ENCODE results near the gene CACNA1I.

CACNA1I gene

GRCh38 chr22:39656495-39657490, 86.2 kb downstream of the CACNA1I start:
- Histone ChIP-seq H3K4me3 (ENCODE audit: low read length) (no peak overlapping the region), H3K27me3 (ENCODE audit: control insufficient read depth, insufficient read depth, low read length) (peaks cover 24% of the 10 kb centered on the region), H3K27ac (ENCODE audit: low read depth, low read length) (no peak overlapping the region), H3K9ac (ENCODE audit: low read length) (no peak overlapping the region), H3K36me3 (ENCODE audit: control insufficient read depth, insufficient read depth, low read length) (no peaks in the 10 kb centered on the region), H3K4me1 (ENCODE audit: control insufficient read depth, insufficient read depth, low read length) (no peaks in the 10 kb centered on the region)

DNA sequence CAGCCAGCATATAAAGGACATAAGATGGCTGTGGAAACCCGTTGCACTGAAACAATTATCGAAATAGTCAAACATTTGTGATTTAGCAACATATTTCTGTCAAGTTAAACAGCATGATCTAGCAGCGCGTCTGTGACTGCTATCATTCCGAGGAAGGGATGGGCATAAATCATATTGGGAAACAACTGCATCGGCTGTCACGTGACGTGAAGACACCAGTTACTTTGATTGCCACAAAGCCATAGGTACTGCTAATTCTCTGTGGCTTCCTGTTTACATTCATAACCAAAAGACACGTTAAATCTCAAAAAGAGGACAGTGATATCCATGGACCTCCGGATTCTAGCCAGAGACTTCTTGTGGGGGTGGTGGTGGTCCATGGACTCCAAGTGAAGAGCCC, 87.8 kb downstream of the CACNA1I start:
- Histone ChIP-seq H3K27me3 (ENCODE audit: control insufficient read depth, insufficient read depth, low read length) (peaks cover 27% of the 10 kb centered on the region), H3K4me1 (ENCODE audit: control insufficient read depth, insufficient read depth, low read length) (no peaks in the 10 kb centered on the region), H3K36me3 (ENCODE audit: control insufficient read depth, insufficient read depth, low read length) (no peaks in the 10 kb centered on the region), H3K9ac (ENCODE audit: low read length) (no peak overlapping the region), H3K4me3 (ENCODE audit: low read length) (no peak overlapping the region), H3K27ac (ENCODE audit: low read depth, low read length) (no peak overlapping the region)

DNA sequence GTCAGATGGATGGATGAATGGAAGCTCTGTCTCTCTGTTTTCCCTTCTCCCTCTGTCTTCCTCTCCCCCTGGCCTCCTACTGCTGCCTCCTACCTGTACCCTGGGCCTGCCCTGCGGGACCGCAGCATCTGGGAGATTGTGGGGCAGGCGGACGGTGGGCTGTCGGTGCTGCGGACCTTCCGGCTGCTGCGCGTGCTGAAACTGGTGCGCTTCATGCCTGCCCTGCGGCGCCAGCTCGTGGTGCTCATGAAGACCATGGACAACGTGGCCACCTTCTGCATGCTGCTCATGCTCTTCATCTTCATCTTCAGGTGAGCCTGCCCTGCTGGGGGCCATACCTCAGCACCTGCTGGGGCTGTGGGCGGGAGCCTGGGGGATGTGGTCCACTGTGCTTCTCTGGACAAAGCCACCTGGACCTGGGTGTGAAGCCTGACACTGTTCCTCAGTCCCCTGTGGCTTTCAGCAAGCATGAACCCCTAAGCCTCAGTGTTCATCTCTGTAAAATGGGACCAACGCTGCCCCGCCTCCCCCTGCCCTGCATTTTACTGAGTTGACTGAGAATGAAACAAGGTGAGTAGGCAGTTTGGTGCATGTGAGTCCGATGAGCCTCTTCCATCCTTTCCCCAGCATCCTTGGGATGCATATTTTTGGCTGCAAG, 88.4 kb downstream of the CACNA1I start:
- H3K9ac ChIP-seq (ENCODE audit: low read length): no peak overlapping the region
- no peaks in the 10 kb centered on the region for H3K36me3 ChIP-seq (ENCODE audit: control insufficient read depth, insufficient read depth, low read length)
- no peaks in the 10 kb centered on the region for H3K4me1 ChIP-seq (ENCODE audit: control insufficient read depth, insufficient read depth, low read length)
- no peak overlapping the region for H3K27ac ChIP-seq (ENCODE audit: low read depth, low read length)
- H3K27me3 ChIP-seq (ENCODE audit: control insufficient read depth, insufficient read depth, low read length): peaks cover 33% of the 10 kb centered on the region
- no peak overlapping the region for H3K4me3 ChIP-seq (ENCODE audit: low read length)

DNA sequence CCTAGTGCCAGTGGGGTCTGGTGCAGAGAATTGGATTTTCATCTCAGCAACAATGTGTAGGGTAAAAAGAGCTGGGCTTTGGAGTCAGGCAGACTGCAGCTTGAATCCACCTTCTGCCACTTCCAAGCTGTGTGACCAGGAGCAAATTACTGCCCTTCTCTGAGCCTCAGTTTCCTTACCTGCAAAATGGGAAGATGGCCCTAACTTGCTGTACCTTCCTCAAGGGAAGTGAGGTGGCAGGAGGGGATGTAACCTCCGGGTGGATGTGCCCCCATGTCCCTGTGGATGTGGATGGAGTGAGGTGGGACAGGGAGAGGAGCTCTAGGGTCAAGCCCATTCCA, 90.9 kb downstream of the CACNA1I start:
- no peaks in the 10 kb centered on the region for H3K36me3 ChIP-seq (ENCODE audit: control insufficient read depth, insufficient read depth, low read length)
- peaks cover 41% of the 10 kb centered on the region for H3K27me3 ChIP-seq (ENCODE audit: control insufficient read depth, insufficient read depth, low read length)
- H3K4me3 ChIP-seq (ENCODE audit: low read length): no peak overlapping the region
- no peaks in the 10 kb centered on the region for H3K4me1 ChIP-seq (ENCODE audit: control insufficient read depth, insufficient read depth, low read length)
- H3K27ac ChIP-seq (ENCODE audit: low read depth, low read length): no peak overlapping the region
- H3K9ac ChIP-seq (ENCODE audit: low read length): no peak overlapping the region

GRCh38 chr22:39661842-39662685, 91.5 kb downstream of the CACNA1I start:
- no peak overlapping the region for H3K4me3 ChIP-seq (ENCODE audit: low read length)
- peaks cover 44% of the 10 kb centered on the region for H3K27me3 ChIP-seq (ENCODE audit: control insufficient read depth, insufficient read depth, low read length)
- H3K9ac ChIP-seq (ENCODE audit: low read length): no peak overlapping the region
- no peak overlapping the region for H3K27ac ChIP-seq (ENCODE audit: low read depth, low read length)
- no peaks in the 10 kb centered on the region for H3K36me3 ChIP-seq (ENCODE audit: control insufficient read depth, insufficient read depth, low read length)
- H3K4me1 ChIP-seq (ENCODE audit: control insufficient read depth, insufficient read depth, low read length): no peaks in the 10 kb centered on the region

DNA sequence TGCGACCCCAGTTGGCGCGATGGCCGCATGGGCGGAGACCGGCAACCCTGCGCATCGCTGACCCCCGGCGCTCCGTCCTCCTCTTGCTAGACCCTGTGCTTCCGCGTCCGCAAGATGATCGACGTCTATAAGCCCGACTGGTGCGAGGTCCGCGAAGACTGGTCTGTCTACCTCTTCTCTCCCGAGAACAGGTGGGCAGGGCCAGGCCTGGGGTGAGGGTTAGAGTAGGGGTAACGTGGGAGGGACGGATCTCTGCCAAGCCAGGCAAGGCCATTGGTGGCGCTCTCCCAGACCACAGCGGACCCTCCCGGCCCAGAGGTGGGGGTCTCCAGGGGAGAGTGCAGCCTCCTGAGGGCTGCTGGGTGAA, 92.1 kb downstream of the CACNA1I start:
- Histone ChIP-seq H3K9ac (ENCODE audit: low read length) (no peak overlapping the region), H3K36me3 (ENCODE audit: control insufficient read depth, insufficient read depth, low read length) (no peaks in the 10 kb centered on the region), H3K27ac (ENCODE audit: low read depth, low read length) (no peak overlapping the region), H3K4me3 (ENCODE audit: low read length) (no peak overlapping the region), H3K4me1 (ENCODE audit: control insufficient read depth, insufficient read depth, low read length) (no peaks in the 10 kb centered on the region), H3K27me3 (ENCODE audit: control insufficient read depth, insufficient read depth, low read length) (peaks cover 44% of the 10 kb centered on the region)

DNA sequence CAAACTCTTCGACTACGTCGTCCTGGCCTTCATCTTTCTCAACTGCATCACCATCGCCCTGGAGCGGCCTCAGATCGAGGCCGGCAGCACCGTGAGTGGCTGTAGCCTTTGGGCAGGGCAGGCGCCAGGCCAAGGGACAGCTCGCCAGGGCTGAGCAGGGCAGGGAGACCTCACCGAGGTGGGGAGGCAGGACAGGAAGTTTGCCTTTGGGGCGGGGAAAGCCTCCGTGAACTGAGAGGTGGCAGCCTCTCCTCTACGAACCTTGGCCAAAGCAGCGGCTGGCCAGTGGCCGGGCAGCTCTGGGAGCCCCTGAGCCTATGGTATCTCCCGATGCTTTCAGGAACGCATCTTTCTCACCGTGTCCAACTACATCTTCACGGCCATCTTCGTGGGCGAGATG, 93.2 kb downstream of the CACNA1I start:
- Histone ChIP-seq H3K9ac (ENCODE audit: low read length) (no peak overlapping the region), H3K27ac (ENCODE audit: low read depth, low read length) (no peak overlapping the region), H3K36me3 (ENCODE audit: control insufficient read depth, insufficient read depth, low read length) (no peaks in the 10 kb centered on the region), H3K4me3 (ENCODE audit: low read length) (no peak overlapping the region), H3K27me3 (ENCODE audit: control insufficient read depth, insufficient read depth, low read length) (peaks cover 44% of the 10 kb centered on the region), H3K4me1 (ENCODE audit: control insufficient read depth, insufficient read depth, low read length) (no peaks in the 10 kb centered on the region)

GRCh38 chr22:39664485-39665200, 94.1 kb downstream of the CACNA1I start:
- Histone ChIP-seq H3K36me3 (ENCODE audit: control insufficient read depth, insufficient read depth, low read length) (no peaks in the 10 kb centered on the region), H3K27me3 (ENCODE audit: control insufficient read depth, insufficient read depth, low read length) (peaks cover 36% of the 10 kb centered on the region), H3K4me1 (ENCODE audit: control insufficient read depth, insufficient read depth, low read length) (no peaks in the 10 kb centered on the region), H3K9ac (ENCODE audit: low read length) (no peak overlapping the region), H3K4me3 (ENCODE audit: low read length) (no peak overlapping the region), H3K27ac (ENCODE audit: low read depth, low read length) (no peak overlapping the region)

- Histone ChIP-seq H3K27me3 (ENCODE audit: control insufficient read depth, insufficient read depth, low read length) (peaks cover 33% of the 10 kb centered on the region), H3K4me1 (ENCODE audit: control insufficient read depth, insufficient read depth, low read length) (no peaks in the 10 kb centered on the region), H3K27ac (ENCODE audit: low read depth, low read length) (no peak overlapping the region), H3K36me3 (ENCODE audit: control insufficient read depth, insufficient read depth, low read length) (no peaks in the 10 kb centered on the region), H3K9ac (ENCODE audit: low read length) (no peak overlapping the region), H3K4me3 (ENCODE audit: low read length) (no peak overlapping the region)
Observed at GRCh38 chr22:39665229-39665628, 94.7 kb downstream of the CACNA1I start.

- Histone ChIP-seq H3K27ac (ENCODE audit: low read depth, low read length) (no peak overlapping the region), H3K4me1 (ENCODE audit: control insufficient read depth, insufficient read depth, low read length) (no peaks in the 10 kb centered on the region), H3K9ac (ENCODE audit: low read length) (no peak overlapping the region), H3K27me3 (ENCODE audit: control insufficient read depth, insufficient read depth, low read length) (peaks cover 30% of the 10 kb centered on the region), H3K4me3 (ENCODE audit: low read length) (no peak overlapping the region), H3K36me3 (ENCODE audit: control insufficient read depth, insufficient read depth, low read length) (no peaks in the 10 kb centered on the region)
Observed at GRCh38 chr22:39665661-39666431, 95.3 kb downstream of the CACNA1I start.

DNA sequence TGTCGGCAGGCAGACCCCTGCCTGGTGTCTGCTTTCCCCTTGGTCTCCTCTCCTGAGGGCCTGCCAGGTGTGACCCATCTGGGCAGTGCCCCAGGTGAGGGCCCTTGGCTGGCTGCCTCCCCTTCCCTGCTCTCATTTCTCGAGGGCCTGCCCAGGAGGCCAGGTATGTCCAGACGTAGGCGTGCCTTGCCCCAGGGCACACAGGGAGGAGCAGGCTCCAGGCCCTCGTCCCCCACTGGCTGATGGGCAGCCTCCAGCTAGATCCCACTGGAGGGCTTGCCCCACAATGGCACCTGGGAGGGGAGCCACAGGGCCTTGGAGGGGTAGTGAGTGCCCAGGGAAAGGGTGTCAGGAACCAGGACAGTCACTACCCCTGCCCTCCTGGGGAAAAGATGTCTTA, 95.9 kb downstream of the CACNA1I start:
- Histone ChIP-seq H3K27me3 (ENCODE audit: control insufficient read depth, insufficient read depth, low read length) (peaks cover 24% of the 10 kb centered on the region), H3K4me3 (ENCODE audit: low read length) (no peak overlapping the region), H3K9ac (ENCODE audit: low read length) (no peak overlapping the region), H3K4me1 (ENCODE audit: control insufficient read depth, insufficient read depth, low read length) (no peaks in the 10 kb centered on the region), H3K36me3 (ENCODE audit: control insufficient read depth, insufficient read depth, low read length) (no peaks in the 10 kb centered on the region), H3K27ac (ENCODE audit: low read depth, low read length) (no peak overlapping the region)
